HepG2 (cell line): ENCODE data around the gene C6orf136. TPM values are rescaled to one million over a fixed set of nuclear protein-coding genes. Genes with fewer than 3 reads are reported as not detected.

Experiments used
- AFF4 ChIP-seq: sonication (generic); formaldehyde crosslinking; IDR thresholded peaks from 2 replicates; pipeline ENCODE4 v1.4.0; 2020; ENCODE audit warnings: missing genetic modification reagents
- AGO2 ChIP-seq: fragments of 200-400 bp; formaldehyde crosslinking; optimal IDR thresholded peaks from 2 replicates; pipeline ENCODE3; 2017; ENCODE audit warnings: mild to moderate bottlenecking, low read depth, low read length, moderate library complexity
- ARID4A ChIP-seq: sonication (generic); formaldehyde crosslinking; IDR thresholded peaks from 2 replicates; pipeline ENCODE4 v1.5.0; 2020; ENCODE audit warnings: mild to moderate bottlenecking, missing genetic modification reagents, borderline replicate concordance
- ESRRA ChIP-seq: sonication (generic); formaldehyde crosslinking; IDR thresholded peaks from 2 replicates; pipeline ENCODE4 v1.5.1; 2020; ENCODE audit warnings: mild to moderate bottlenecking, low read depth, missing genetic modification reagents
- ETV6 ChIP-seq: sonication (generic); formaldehyde crosslinking; conservative IDR thresholded peaks from 2 replicates; pipeline ENCODE4 v1.4.0; 2020; ENCODE audit warnings: missing genetic modification reagents
- FIP1L1 ChIP-seq: fragments of 200-400 bp; formaldehyde crosslinking; IDR thresholded peaks from 2 replicates; pipeline ENCODE4 v1.6.1; 2018; ENCODE audit warnings: low read depth, mild to moderate bottlenecking, low read length, moderate library complexity, borderline replicate concordance; ENCODE audit not compliant: insufficient read depth
- FOXM1 ChIP-seq: sonication (generic); formaldehyde crosslinking; IDR thresholded peaks from 2 replicates; pipeline ENCODE4 v1.5.0; 2020; ENCODE audit warnings: missing genetic modification reagents
- KLF16 ChIP-seq, 2 experiments: sonication (generic) in 1 of 2; formaldehyde crosslinking in 1 of 2; IDR thresholded peaks; 2 replicates each; pipeline versions ENCODE4 v1.6.1 to v1.8.0; 2016 to 2023; ENCODE audit warnings: missing genetic modification reagents in 2 of 2, missing compliant biosample characterization in 1 of 2
- SP1 ChIP-seq, 2 experiments: fragments of 450-650 bp in 1 of 2; sonication (generic) in 1 of 2; formaldehyde crosslinking in 1 of 2; IDR thresholded peaks; 2 replicates each; pipeline versions ENCODE4 v1.4.0 to v1.6.1; 2016 to 2020; ENCODE audit warnings: missing genetic modification reagents in 1 of 2
- ZFYVE20 ChIP-seq: sonication (generic); formaldehyde crosslinking; IDR thresholded peaks from 2 replicates; pipeline ENCODE4 v1.8.0; 2023; ENCODE audit warnings: low read depth, mild to moderate bottlenecking, moderate library complexity, missing genetic modification reagents, borderline replicate concordance
- ZNF296 ChIP-seq: sonication (generic); formaldehyde crosslinking; conservative IDR thresholded peaks from 2 replicates; pipeline ENCODE4 v1.5.0; 2020; ENCODE audit warnings: mild to moderate bottlenecking, missing genetic modification reagents
- ZNF3 ChIP-seq: IDR thresholded peaks from 2 replicates; pipeline ENCODE4 v1.7.0; 2017; ENCODE audit warnings: inconsistent platforms
- ZNF354B ChIP-seq: sonication (generic); formaldehyde crosslinking; IDR thresholded peaks from 2 replicates; pipeline ENCODE4 v1.8.0; 2022; ENCODE audit warnings: mild to moderate bottlenecking, missing genetic modification reagents
- ZNF383 ChIP-seq: sonication (generic); formaldehyde crosslinking; IDR thresholded peaks from 2 replicates; pipeline ENCODE4 v1.4.0; 2020; ENCODE audit warnings: missing genetic modification reagents, mild to moderate bottlenecking, borderline replicate concordance
- ZNF761 ChIP-seq: sonication (generic); formaldehyde crosslinking; conservative IDR thresholded peaks from 2 replicates; pipeline ENCODE4 v1.4.0; 2020; ENCODE audit warnings: mild to moderate bottlenecking, missing genetic modification reagents
- polyA plus RNA-seq, 8 experiments: library from polyadenylated mRNA; depleted of rRNA in 3 of 8; stranded (reverse) in 7 of 8; unstranded in 1 of 8; fragments of >200 nt; fragmentation: Illumina TruSeq in 4 of 8; extraction: Trizol in 4 of 8; gene quantifications; 2 replicates each; pipeline versions ENCODE4 v1.2.1 to v1.2.3, GENCODE V29; 2011 to 2016; ENCODE audit warnings: low read depth in 4 of 8, missing spikeins in 1 of 8, mixed read lengths in 1 of 8; ENCODE audit not compliant: insufficient read depth in 1 of 8
- total RNA-seq, 5 experiments: library from RNA; depleted of rRNA; stranded (reverse); fragments of >200 nt; fragmentation: Illumina TruSeq; extraction: Trizol; gene quantifications; 2 replicates each; pipeline ENCODE4 v1.2.3, GENCODE V29; 2016; ENCODE audit warnings: low read depth in 1 of 5
- TF ChIP-seq, protein P1 (sequence below): sonication (generic); formaldehyde crosslinking; IDR thresholded peaks from 2 replicates; pipeline ENCODE4 v1.8.1; 2022; ENCODE audit warnings: mild to moderate bottlenecking, missing genetic modification reagents
- TF ChIP-seq, protein P2 (sequence below): sonication (generic); formaldehyde crosslinking; IDR thresholded peaks from 2 replicates; pipeline ENCODE4 v1.5.0; 2020; ENCODE audit warnings: mild to moderate bottlenecking, missing genetic modification reagents

Gene C6orf136
- total and polyA plus RNA-seq, 2 of the 13 experiments (the other 11 are each of a cell fraction or from before 2014, with no cell fraction given), result 12.0 to 26.2 TPM

DNA sequence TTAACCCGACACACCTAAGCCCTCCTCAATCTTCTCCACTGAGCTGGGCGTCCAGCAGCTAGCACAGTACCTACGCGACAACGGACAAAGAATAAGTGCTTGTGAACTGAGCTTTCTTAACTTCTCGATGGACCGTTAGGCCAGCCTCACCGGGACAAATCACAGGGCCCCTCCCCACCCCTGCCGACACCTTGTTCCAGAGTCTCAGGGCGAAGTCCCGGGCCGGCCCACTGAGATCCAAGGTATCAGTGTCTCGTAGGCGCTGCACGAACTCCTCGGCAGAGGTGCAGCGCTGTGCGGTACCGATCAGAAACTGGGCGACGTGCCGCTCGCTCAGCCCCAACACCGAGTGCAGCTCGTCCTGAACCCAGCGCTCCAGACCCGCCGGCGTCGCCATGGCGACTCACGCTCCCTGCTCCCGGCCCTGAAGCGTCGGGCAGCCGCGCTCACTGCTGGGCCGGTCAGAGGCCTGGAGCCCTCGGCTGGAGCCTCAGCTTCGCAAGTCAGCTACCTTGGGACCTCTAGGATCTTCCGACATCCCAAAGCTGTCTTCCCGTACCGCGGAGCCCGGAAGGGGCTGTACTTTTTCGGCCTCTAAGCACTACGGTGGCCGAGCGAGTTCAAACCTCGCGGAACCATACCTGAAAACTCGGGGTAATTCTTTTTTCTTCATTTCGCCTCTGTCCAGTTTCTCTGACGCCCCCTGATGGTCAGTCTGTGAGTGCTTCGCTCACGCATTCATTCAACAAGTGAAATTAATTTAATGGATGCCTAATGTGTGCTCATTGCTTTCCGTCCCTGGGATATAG, 25.7 kb downstream of the C6orf136 start, which contains the start of gene DHX16 (continued):
- TF ChIP-seq AFF4 (CRISPR knock-in tag), result 0 out of 2 replicates have a peak, but pooled peaks have one; percentile 16
- TF ChIP-seq ETV6, result no peak; the same call in 1 of the 2 replicates
- TF ChIP-seq ZFYVE20, result no peak
- peak in 1 of 2 experiments; percentile 94; a peak in 2 of 4 replicates for TF ChIP-seq KLF16 (CRISPR knock-in tag; IDR thresholded peaks at IDR 0.05)
- no peak for TF ChIP-seq ESRRA (CRISPR knock-in tag)
- TF ChIP-seq AGO2, result peak; percentile 67
- peak; percentile 100 for TF ChIP-seq ZNF3 (CRISPR knock-in tag)
- no peak for TF ChIP-seq SP1 (IDR thresholded peaks at IDR 0.05)
- TF ChIP-seq SP1 (CRISPR knock-in tag; IDR thresholded peaks at IDR 0.05), result peak; percentile 34
- TF ChIP-seq FOXM1 (CRISPR knock-in tag), result no peak
- TF ChIP-seq ZNF761 (CRISPR knock-in tag), result no peak
- TF ChIP-seq, protein P1, sequence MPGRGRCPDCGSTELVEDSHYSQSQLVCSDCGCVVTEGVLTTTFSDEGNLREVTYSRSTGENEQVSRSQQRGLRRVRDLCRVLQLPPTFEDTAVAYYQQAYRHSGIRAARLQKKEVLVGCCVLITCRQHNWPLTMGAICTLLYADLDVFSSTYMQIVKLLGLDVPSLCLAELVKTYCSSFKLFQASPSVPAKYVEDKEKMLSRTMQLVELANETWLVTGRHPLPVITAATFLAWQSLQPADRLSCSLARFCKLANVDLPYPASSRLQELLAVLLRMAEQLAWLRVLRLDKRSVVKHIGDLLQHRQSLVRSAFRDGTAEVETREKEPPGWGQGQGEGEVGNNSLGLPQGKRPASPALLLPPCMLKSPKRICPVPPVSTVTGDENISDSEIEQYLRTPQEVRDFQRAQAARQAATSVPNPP (CRISPR knock-in tag), result no peak; the same call in 1 of the 2 replicates
- no peak for TF ChIP-seq ZNF383
- peak; percentile 45 for TF ChIP-seq ZNF296 (CRISPR knock-in tag)
- peak; percentile 97 for TF ChIP-seq ARID4A (CRISPR knock-in tag)
- TF ChIP-seq ZNF354B, result no peak
- TF ChIP-seq, protein P2, sequence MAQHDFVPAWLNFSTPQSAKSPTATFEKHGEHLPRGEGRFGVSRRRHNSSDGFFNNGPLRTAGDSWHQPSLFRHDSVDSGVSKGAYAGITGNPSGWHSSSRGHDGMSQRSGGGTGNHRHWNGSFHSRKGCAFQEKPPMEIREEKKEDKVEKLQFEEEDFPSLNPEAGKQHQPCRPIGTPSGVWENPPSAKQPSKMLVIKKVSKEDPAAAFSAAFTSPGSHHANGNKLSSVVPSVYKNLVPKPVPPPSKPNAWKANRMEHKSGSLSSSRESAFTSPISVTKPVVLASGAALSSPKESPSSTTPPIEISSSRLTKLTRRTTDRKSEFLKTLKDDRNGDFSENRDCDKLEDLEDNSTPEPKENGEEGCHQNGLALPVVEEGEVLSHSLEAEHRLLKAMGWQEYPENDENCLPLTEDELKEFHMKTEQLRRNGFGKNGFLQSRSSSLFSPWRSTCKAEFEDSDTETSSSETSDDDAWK (CRISPR knock-in tag), result no peak
- TF ChIP-seq FIP1L1, result no peak
